Measurements from ENCODE around the gene DCBLD1.

Gene DCBLD1

DNA sequence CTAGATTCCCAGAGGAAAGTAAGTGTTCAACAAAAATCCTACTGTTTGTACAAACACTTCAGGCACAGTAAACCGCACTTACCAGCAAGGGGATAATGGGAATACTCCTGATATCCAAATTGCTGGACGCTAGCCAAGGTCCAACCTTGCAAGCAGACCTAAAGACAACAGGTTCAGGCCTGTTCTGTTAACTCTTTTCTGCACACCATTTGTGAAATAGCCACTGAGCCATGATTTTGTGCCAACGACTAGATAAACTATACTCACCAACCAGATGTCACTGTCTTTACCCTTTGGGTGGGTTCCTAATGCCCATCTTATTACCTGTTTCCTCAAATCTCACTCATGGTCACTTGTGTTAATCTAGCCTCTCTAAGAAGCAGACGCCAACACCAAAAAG, 76.3 kb downstream of the DCBLD1 start:
- DNase-seq (ENCODE audit: low read depth), result no peak

DNA sequence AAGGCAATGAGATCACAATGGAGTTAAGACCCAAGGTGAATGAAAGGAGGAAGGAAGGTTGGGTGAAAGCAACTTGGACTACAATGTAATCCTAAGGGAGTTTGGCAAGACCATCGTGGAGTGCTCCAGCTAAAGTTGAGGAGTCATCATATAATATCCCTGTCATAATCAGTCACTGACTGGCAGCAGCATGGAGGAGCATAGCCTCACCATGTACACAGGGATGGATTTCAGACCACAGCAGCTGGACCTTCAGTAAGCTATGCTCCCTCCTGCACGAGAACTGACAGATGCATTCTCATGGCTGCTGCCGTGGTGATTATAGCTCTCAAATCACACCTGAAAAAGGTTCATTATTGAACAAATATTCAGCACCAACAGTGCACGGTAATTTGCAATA, 76.8 kb downstream of the DCBLD1 start:
- DNase-seq (ENCODE audit: low read depth), result no peak

DNA sequence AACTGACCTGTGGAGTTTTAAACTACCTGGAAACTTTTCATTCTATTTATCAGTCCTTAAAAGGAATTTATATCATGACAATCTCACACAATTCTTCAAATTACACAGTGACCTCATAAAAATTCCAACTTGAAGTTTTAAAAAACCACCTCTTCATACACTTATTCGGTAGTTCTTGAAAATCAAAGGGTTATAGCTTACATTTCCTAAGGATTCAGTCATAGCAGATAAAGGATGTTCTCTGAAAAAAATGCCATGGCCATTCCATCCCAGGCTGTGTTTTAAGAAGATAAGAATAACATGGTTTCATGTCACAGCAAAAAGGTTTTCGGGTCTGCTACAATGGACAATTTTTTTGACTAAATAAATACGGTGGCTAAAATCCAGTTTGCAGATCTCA, 78.7 kb downstream of the DCBLD1 start:
- DNase-seq (ENCODE audit: low read depth), result no peak

DNA sequence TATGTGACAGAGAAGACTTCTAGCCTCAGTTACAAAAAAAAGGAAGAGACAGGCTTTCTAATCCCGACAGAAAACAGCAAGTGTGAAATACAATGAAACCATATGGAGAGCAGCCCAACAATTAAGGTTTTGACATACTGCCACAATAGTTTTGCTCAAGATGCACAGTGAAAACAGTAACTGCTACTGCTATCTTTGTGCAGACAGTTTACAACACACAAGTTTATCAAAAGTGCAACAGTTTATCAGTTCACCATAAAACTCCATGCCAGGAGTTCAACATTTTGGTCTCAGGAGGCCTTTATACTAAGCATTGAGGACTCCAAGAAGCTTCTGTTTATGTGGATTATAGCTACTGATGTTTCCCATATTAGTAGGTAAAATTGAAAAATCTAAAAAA, 82.2 kb downstream of the DCBLD1 start:
- DNase-seq (ENCODE audit: low read depth), result no peak

DNA sequence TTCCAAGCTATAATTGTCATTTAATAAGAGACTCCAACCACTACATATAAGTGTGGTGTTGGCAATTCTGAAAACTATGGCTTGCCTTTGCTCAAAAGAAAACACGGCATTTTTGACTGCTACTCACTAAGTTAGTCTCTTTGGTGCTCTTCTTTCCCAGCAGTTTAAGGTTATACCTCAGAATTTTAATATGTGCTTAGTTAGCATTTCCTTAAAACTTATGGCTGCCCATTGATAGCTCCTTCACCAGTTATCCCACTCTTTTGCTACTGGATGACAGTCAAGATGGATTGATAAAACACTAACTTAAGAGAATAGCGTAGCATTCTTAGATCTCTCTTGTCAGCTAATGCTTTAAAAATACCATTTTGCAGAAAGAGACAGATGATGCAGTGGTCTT, 85.8 kb downstream of the DCBLD1 start:
- DNase-seq (ENCODE audit: low read depth), result no peak

DNA sequence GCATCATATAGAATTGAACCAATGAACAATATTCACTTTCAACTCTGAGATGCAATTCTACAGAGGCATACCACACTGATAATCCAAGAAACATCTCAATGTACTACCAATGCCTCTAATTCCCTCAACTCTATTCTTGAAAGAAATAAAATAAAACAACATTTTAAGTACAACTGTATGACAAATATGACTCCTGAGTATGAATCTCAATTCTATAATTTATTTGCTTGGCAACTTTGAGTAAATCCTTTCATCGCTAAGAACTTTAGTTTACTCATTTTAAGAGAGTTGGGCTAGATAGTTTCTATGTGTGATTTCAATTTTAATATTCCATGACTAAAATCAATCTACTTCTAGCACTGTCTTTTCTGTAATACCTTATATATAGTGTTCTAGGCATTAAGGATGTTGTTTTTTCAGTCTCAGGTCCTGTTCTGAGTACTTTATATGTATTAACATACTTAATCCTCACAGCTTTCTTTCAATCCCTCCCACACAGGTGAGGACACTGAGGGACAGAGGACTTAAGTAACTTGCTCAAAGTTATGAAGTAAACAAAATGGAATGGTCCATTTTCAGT, 86.4 kb downstream of the DCBLD1 start:
- DNase-seq (ENCODE audit: low read depth), result no peak

DNA sequence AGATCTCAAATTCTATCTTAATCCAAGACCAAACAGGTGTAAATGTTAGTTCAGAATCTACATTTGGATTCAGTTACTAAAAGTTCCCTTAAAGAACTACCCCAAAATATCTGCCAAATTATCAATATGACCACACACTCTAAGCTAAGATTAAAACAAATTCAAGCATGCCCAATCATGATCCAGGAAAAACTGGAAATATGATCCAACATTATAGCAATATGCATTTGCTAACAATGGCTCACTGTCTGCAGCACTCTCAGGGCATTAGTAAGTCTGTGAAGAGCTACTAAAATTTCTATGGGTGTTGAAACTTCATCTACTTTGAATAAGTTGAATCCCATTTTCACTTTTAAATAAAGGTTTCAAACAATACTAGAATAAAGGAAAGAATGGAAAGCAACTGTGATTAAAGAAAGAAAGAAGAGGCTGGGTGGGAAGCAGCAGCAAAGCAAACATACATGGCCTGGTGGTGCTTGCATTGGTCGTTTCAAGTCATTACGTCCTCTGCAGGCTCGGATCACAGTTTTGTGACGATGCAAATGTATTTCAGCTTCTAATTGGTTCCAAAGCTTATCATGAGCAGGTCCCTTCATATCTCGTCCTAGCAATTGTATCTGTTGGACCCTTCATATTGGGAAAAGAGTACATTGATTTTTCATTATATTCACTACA, 90.7 kb downstream of the DCBLD1 start:
- no peak for DNase-seq (ENCODE audit: low read depth)

DNA sequence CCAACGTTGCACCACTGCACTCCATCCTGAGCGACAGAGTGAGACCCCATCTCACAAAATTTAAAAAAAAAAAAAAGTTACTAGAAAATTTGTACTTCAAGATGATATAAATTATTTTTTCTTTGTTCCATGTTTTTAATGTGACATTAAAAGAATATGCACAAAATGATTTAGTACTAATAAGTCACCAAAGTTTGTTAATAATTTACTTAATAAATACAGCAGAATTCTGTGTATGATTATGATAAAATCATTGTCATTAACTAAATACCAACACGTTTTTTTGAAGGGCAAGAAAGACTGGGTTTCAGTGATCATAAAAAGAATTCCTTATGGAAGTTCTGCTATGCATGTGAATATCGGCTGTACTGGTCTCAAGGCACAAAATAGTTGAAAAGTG, 91.7 kb downstream of the DCBLD1 start:
- DNase-seq (ENCODE audit: low read depth), result no peak

DNA sequence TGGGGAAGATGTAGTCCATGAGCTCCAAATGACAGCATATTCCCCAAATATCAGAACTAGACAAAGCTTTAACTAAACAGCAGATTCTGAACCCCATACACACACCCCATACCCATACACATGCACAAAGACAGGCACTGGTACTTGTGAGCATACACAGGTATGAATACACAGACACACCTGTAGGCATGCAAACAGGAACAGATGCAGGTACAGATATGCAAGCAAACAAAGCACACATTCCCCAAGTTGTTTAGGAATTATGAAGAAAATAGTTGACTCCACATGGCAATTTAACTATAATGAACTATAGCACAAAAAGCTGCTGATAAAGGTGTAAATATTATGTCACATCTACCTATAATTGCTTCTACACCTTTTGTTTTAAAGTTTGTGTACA, 103.2 kb downstream of the DCBLD1 start:
- no peak for DNase-seq (ENCODE audit: low read depth)

DNA sequence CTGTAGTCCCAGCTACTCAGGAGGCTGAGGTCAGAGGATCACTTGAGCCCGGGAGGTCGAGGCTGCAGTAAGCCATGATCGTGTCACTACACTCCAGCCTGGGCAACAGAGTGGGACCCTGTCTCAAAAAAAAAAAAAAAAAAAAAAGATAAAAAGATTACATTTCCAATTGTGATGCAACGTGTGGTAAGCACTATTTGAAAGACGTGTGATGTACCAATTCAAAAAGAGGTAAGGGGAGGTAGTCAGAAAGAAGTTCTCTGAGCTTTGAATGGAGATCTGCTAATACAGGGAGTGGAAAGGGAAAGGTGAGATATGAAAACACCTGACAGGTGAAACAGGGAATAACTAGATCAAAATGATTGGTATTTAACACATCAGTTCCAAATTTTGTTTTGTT, 108.0 kb downstream of the DCBLD1 start:
- no peak for DNase-seq (ENCODE audit: low read depth)

DNA sequence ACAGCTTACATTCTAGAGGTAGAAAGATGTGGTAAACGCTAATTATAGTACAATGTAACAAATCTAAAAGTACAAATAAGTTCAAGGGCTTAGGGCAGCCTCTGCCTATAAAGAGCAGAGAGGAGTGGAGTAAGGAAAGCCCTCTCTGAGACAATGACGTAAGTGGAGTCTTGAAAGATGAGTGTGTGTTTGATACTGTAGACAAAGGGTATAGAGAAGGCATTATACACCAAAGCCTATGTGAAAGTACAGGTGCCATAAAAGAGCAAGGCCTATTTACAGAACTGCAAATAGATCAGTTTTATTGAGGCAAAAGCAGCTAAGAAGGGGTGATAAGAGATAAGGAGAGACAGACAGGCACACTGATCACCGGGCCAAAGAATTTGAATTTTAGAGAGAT, 108.9 kb downstream of the DCBLD1 start:
- DNase-seq (ENCODE audit: low read depth), result no peak

DNA sequence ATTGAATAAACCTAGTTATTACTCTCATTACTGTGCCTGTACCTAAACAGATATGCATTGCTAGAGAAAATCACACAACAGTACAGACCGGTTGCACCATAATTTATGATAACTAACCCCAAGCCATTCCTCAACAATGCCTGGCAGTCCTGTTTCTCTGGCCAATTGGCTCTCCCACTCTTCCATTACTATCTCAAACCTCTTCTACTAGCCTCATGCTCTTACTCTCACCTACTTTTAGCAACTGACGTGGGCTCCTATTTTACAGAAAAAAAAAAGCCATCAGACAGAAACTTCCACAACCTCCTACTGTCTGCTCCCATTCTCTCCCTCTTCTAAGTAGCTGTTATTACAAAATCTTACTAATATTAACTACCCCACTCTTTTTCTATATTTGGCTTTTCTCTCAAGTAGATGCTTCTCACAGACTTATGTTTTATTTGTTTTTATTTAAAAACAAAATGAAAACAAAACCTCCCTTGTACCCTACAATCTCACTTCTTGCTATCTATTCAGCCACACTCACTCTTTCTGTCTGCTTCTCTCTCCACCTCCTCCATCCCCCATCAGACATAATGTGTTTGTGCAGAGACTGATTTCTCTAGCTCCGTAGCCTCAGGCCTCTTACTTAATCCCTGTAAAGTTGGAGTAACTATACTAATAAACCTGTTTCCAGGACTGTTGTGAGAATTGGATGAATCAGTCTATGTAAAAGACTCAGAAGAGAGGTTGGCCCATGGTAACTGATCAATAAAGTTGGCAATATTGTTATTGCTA, 110.7 kb downstream of the DCBLD1 start:
- DNase-seq (ENCODE audit: low read depth), result no peak

DNA sequence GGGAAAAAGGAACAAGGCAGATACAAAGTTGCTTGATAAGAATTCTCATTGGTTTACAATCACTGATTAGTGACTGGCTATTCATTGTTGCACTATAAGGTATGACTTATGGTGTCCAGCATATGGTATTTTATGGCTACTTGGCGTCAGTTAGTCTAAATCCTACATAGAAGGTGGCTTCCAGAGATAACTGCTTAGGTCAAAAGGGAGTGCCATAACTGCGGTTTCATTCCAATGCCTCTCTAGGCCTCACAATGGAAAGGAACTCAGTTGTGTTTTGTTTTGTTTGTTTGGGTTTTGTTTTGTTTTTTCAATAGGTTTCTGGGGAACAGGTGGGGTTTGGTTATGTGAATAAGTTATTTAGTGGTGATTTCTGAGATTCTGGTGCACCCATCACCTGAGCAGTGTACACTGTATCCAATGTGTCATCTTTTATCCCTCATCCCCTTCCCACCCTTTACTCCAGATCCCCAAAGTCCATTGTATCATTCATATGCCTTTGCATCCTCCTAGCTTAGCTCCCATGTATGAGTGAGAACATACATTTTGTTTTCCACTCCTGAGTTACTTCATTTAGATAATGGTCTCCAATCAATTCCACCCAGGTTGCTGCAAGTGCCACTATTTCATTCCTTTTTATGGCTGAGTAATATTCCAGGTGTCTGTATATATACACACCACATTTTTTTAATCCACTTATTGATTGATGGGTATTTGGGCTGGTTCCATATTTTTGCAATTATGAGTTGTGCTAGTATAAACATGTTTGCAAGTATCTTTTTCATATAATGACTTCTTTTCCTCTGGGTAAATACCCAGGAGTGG, 112.8 kb downstream of the DCBLD1 start:
- no peak for DNase-seq (ENCODE audit: low read depth)

DNA sequence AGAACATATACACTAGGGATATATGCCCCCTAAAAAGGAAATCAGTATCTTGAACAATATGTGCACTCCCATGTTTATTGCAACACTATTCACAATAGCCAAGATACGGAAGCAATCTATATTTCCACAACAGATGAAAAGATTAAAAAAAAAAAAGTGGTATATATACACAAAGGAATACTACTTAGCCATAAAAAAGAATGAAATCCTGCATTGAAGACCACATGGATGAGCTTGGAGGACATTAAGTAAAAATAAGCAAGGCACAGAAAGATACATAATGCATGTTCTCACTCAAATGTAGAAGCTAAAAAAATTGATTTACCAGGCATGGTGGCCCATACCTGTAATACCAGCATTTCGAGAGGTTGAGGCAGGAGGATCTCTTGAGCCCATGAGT, 115.3 kb downstream of the DCBLD1 start:
- DNase-seq (ENCODE audit: low read depth), result no peak
